NCI-H82 treated with DMSO at 0.1 percent for 48 hours (cell line): ENCODE data around the gene KCTD21.
A peak's percentile ranks its signal among the peaks of the same experiment; 100 is the strongest.

Experiments used
- DNase-seq: peaks from one replicate; lab custom pipeline; 2025; ENCODE audit not compliant: unreplicated experiment; lab: John Stamatoyannopoulos, UW

Gene KCTD21

DNA sequence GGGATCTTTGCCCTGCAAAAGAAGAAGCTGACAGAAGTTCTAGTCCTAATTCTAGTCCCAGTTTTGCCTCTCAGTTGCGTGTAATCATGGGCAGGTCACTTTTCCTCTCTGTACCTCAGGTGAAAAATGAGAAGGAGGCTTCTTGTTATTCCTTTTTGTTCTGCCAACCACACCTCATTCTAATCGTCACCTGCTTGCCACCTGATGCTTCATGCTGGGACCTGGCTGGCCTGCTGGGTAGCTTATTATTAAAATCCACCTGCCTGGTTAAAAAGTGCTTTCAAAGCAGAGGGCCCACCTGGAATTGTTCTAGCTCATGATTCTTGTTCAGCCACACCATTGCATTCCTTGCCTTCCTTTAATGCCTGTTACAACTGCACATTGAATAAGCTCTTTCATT, 40.6 kb downstream of the KCTD21 start:
- no peak for DNase-seq

DNA sequence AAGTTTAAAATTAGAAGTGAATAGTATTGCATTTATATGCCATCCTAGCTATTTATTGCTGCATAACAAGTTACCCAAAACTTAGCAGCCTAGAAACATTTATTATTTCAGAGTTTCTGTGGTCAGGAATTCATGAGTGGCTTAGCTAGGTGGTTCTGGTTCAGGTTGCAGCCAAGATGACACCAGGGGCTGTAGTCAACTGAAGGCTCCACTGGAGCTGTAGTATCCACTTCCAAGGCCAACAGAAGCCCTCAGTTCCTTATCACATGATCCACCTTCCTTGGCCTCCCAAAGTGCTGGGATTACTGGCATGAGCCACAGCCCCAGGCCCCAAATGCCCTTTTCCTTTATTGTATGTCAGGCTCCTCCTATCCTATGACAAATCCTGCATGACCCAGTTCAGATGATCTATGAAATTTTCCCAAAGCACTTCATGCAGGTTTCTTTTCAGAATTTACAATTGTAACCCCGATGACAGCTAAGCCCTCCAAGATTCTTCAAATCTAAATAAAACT, 42.9 kb downstream of the KCTD21 start:
- no peak for DNase-seq

GRCh38 chr11:78140392-78141077, 47.9 kb downstream of the KCTD21 start:
- DNase-seq: no peak

- peak; percentile 56 for DNase-seq
Observed at GRCh38 chr11:78139422-78140391, 48.7 kb downstream of the KCTD21 start, which contains the start of gene ALG8. Gene ALG8 (minus strand): TSS chr11:78139626. CDS start chr11:78139588, 38 bp downstream.

- no peak for DNase-seq
Observed at GRCh38 chr11:78138694-78139421, 49.6 kb downstream of the KCTD21 start.

GRCh38 chr11:78138291-78138690, 50.1 kb downstream of the KCTD21 start:
- no peak for DNase-seq

- no peak for DNase-seq
Observed at GRCh38 chr11:78132475-78132874, 56.0 kb downstream of the KCTD21 start.

- no peak for DNase-seq
Observed at GRCh38 chr11:78131956-78132355, 56.5 kb downstream of the KCTD21 start.

DNA sequence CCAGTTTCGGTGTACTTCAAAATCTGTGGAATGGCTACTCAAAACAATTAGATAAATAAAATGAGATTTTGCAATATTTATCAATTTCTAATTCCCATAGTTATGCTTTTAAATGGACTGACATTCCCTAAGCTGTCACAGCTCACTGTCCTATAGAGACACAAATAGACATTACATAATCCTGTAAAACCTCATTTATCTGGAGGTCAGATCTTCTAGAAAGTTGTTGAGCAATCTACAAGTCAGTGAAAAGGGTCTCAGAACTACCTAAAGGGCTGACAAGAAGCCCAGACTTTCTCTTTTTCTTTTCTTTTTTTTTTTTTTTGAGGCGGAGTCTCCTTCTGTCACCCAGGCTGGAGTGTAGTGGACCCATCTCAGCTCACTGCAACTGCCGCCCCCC, 61.0 kb downstream of the KCTD21 start:
- DNase-seq: no peak
